Neural progenitor cell (in vitro differentiated cells): ENCODE results near the gene YAP1. TPM values are rescaled to one million over a fixed set of nuclear protein-coding genes. Genes with fewer than 3 reads are reported as not detected.

ENCODE experiments used
- DNase-seq: peaks from one replicate; pipeline ENCODE4 v3.0.0-alpha.2; 2016; ENCODE audit warnings: low spot score
- H2AFZ ChIP-seq: fragments of 200-600 bp; sonication (generic); replicated peaks from 2 replicates; pipeline ENCODE4 v1.6.1; 2016; ENCODE audit warnings: antibody characterized with exemption
- H3F3A ChIP-seq: fragments of 200-600 bp; sonication (generic); 2 replicates; pipeline ENCODE4 v1.6.1; 2016; ENCODE audit warnings: antibody characterized with exemption, low read depth
- H3K27ac ChIP-seq: fragments of 200-600 bp; sonication (generic); 2 replicates; pipeline ENCODE4 v1.5.1; 2016; ENCODE audit warnings: mild to moderate bottlenecking
- H3K27me3 ChIP-seq: fragments of 200-600 bp; sonication (generic); 2 replicates; pipeline ENCODE4 v1.6.1; 2016; ENCODE audit warnings: mild to moderate bottlenecking, moderate library complexity
- H3K36me3 ChIP-seq: fragments of 200-600 bp; sonication (generic); 2 replicates; pipeline ENCODE4 v1.5.1; 2016
- H3K4me1 ChIP-seq: fragments of 200-600 bp; sonication (generic); 2 replicates; pipeline ENCODE4 v1.6.1; 2016; ENCODE audit warnings: mixed run types
- H3K4me2 ChIP-seq: fragments of 200-600 bp; sonication (generic); 2 replicates; pipeline ENCODE4 v1.6.1; 2016
- H3K4me3 ChIP-seq: fragments of 200-600 bp; sonication (generic); 2 replicates; pipeline ENCODE4 v1.5.1; 2016
- H3K79me2 ChIP-seq: fragments of 200-600 bp; sonication (generic); 2 replicates; pipeline ENCODE4 v1.6.1; 2016; ENCODE audit warnings: low read depth
- H3K9ac ChIP-seq: fragments of 200-600 bp; sonication (generic); 2 replicates; pipeline ENCODE4 v1.6.1; 2016
- H3K9me3 ChIP-seq: fragments of 200-600 bp; sonication (generic); 2 replicates; pipeline ENCODE4 v1.5.1; 2016; ENCODE audit warnings: low read depth
- H4K20me1 ChIP-seq: fragments of 200-600 bp; sonication (generic); 2 replicates; pipeline ENCODE4 v1.6.1; 2016; ENCODE audit warnings: low read depth
- H3K27ac Mint-ChIP-seq: 3 replicates; pipeline ENCODE4 v1.8.0; 2021; ENCODE audit warnings: mixed read lengths
- H3K27me3 Mint-ChIP-seq: 2 replicates; pipeline ENCODE4 v1.8.0; 2022; ENCODE audit warnings: low read depth, mild to moderate bottlenecking, inconsistent platforms, moderate library complexity, mixed read lengths; ENCODE audit not compliant: insufficient read depth
- H3K36me3 Mint-ChIP-seq: 3 replicates; pipeline ENCODE4 v1.8.0; 2021; ENCODE audit warnings: mixed read lengths
- H3K4me1 Mint-ChIP-seq: 3 replicates; pipeline ENCODE4 v1.8.0; 2021; ENCODE audit warnings: mixed read lengths
- H3K4me3 Mint-ChIP-seq: 3 replicates; pipeline ENCODE4 v1.8.0; 2021; ENCODE audit warnings: mild to moderate bottlenecking, moderate library complexity, mixed read lengths
- H3K9me3 Mint-ChIP-seq: 3 replicates; pipeline ENCODE4 v1.8.0; 2020; ENCODE audit warnings: mixed read lengths
- CTCF ChIP-seq: fragments of 200-600 bp; sonication (generic); IDR thresholded peaks from 2 replicates; pipeline ENCODE4 v1.5.1; 2017; ENCODE audit warnings: antibody characterized with exemption, mild to moderate bottlenecking
- EZH2 ChIP-seq: fragments of 200-600 bp; sonication (generic); IDR thresholded peaks from 2 replicates; pipeline ENCODE4 v1.6.1; 2017; ENCODE audit warnings: antibody characterized with exemption, mild to moderate bottlenecking, moderate library complexity
- EZH2phosphoT487 ChIP-seq: fragments of 200-600 bp; sonication (generic); IDR thresholded peaks from 2 replicates; pipeline ENCODE4 v1.6.1; 2017; ENCODE audit warnings: antibody characterized with exemption
- total RNA-seq: library from RNA; depleted of rRNA; stranded (reverse); fragments of >200 nt; gene quantifications from 2 replicates; pipeline ENCODE4 v1.2.3, GENCODE V29; 2015; ENCODE audit warnings: low replicate concordance

Gene YAP1
- total RNA-seq, 1 donor from 2014 or later: 59.9 TPM

- H4K20me1 ChIP-seq: peaks cover 4% of the 10 kb centered on the region
- H3K36me3 Mint-ChIP-seq: peaks cover 67% of the 10 kb centered on the region
- H3K27me3 ChIP-seq: no peaks in the 10 kb centered on the region
Observed at GRCh38 chr11:102134597-102134996, 24.4 kb downstream of the YAP1 start.

GRCh38 chr11:102135256-102135655, 25.0 kb downstream of the YAP1 start:
- H3K9me3 Mint-ChIP-seq: peaks cover 40% of the 10 kb centered on the region
- H3K27me3 Mint-ChIP-seq: peaks cover under 1% of the 10 kb centered on the region
- H3K9ac ChIP-seq: no peak overlapping the region
- peaks cover 68% of the 10 kb centered on the region for H3K36me3 Mint-ChIP-seq
- peaks cover 97% of the 10 kb centered on the region for H3K79me2 ChIP-seq
- no peak overlapping the region for H3K4me3 Mint-ChIP-seq
- H3K4me3 ChIP-seq: no peak overlapping the region
- peaks cover 4% of the 10 kb centered on the region for H4K20me1 ChIP-seq
- TF ChIP-seq CTCF (no peak), EZH2 (no peak), EZH2phosphoT487 (no peak)
- H3K4me1 ChIP-seq: no peaks in the 10 kb centered on the region
- H3K27ac Mint-ChIP-seq: no peak overlapping the region
- DNase-seq: no peak
- no peaks in the 10 kb centered on the region for H3F3A ChIP-seq
- no peaks in the 10 kb centered on the region for H3K27me3 ChIP-seq
- H3K27ac ChIP-seq: no peak overlapping the region
- H3K4me2 ChIP-seq: no peak overlapping the region
- H3K9me3 ChIP-seq: no peaks in the 10 kb centered on the region
- no peak overlapping the region for H2AFZ ChIP-seq
- peaks cover 2% of the 10 kb centered on the region for H3K4me1 Mint-ChIP-seq
- H3K36me3 ChIP-seq: no peaks in the 10 kb centered on the region

More at GRCh38 chr11:102134597-102134996, 24.4 kb downstream of the YAP1 start:
- no peaks in the 10 kb centered on the region for H3K36me3 ChIP-seq
- H3K4me2 ChIP-seq: no peak overlapping the region
- no peak for TF ChIP-seq CTCF
- no peak for TF ChIP-seq EZH2phosphoT487
- no peak for TF ChIP-seq EZH2
- no peak overlapping the region for H3K4me3 ChIP-seq
- peaks cover 97% of the 10 kb centered on the region for H3K79me2 ChIP-seq
- H3F3A ChIP-seq: no peaks in the 10 kb centered on the region
- H3K4me1 ChIP-seq: no peaks in the 10 kb centered on the region
- Mint-ChIP-seq H3K27ac (no peak overlapping the region), H3K4me1 (peaks cover 2% of the 10 kb centered on the region), H3K9me3 (peaks cover 43% of the 10 kb centered on the region), H3K4me3 (no peak overlapping the region), H3K27me3 (peaks cover 2% of the 10 kb centered on the region)
- H2AFZ ChIP-seq: no peak overlapping the region
- no peak for DNase-seq
- no peaks in the 10 kb centered on the region for H3K9me3 ChIP-seq
- no peak overlapping the region for H3K9ac ChIP-seq
- H3K27ac ChIP-seq: no peak overlapping the region

- Histone ChIP-seq H3K9ac (no peak overlapping the region), H3F3A (no peaks in the 10 kb centered on the region), H3K4me3 (no peak overlapping the region), H2AFZ (no peak overlapping the region), H3K9me3 (no peaks in the 10 kb centered on the region), H3K79me2 (peaks cover 96% of the 10 kb centered on the region), H3K27me3 (no peaks in the 10 kb centered on the region), H3K36me3 (no peaks in the 10 kb centered on the region), H3K4me2 (no peak overlapping the region), H3K4me1 (no peaks in the 10 kb centered on the region), H4K20me1 (peaks cover 4% of the 10 kb centered on the region), H3K27ac (no peak overlapping the region)
- H3K27ac Mint-ChIP-seq: no peak overlapping the region
- peaks cover 2% of the 10 kb centered on the region for H3K4me1 Mint-ChIP-seq
- DNase-seq: no peak
- no peak overlapping the region for H3K4me3 Mint-ChIP-seq
- TF ChIP-seq CTCF: no peak
- no peak for TF ChIP-seq EZH2phosphoT487
- TF ChIP-seq EZH2: no peak
- H3K9me3 Mint-ChIP-seq: peaks cover 34% of the 10 kb centered on the region
- H3K36me3 Mint-ChIP-seq: peaks cover 66% of the 10 kb centered on the region
- H3K27me3 Mint-ChIP-seq: no peaks in the 10 kb centered on the region
Observed at GRCh38 chr11:102138223-102138622, 28.0 kb downstream of the YAP1 start.
